Amniotic stem cell (primary cell): ENCODE results near the gene MGAT5B.

Experiments used
- DNase-seq: peaks from one replicate; lab custom pipeline; 2025; lab: John Stamatoyannopoulos, UW

MGAT5B gene

GRCh38 chr17:76981545-76982295 is 113.5 kb downstream of the MGAT5B start:
- no peak for DNase-seq

GRCh38 chr17:76982408-76983074 is 114.3 kb downstream of the MGAT5B start:
- DNase-seq: no peak

- no peak for DNase-seq
These were observed 115.0 kb downstream of the MGAT5B start for GRCh38 chr17:76983075-76983775.

GRCh38 chr17:76986365-76986764 is 118.2 kb downstream of the MGAT5B start:
- no peak for DNase-seq

GRCh38 chr17:76987486-76988093 is 119.4 kb downstream of the MGAT5B start:
- no peak for DNase-seq

- DNase-seq: no peak
These were observed 120.6 kb downstream of the MGAT5B start for GRCh38 chr17:76988796-76989195.

- no peak for DNase-seq
These were observed 121.3 kb downstream of the MGAT5B start for GRCh38 chr17:76989519-76989918.

- no peak for DNase-seq
These were observed 124.7 kb downstream of the MGAT5B start for GRCh38 chr17:76992891-76993290.

GRCh38 chr17:76993651-76994050 is 125.4 kb downstream of the MGAT5B start:
- DNase-seq: no peak

GRCh38 chr17:76994237-76994637 is 126.0 kb downstream of the MGAT5B start:
- no peak for DNase-seq

GRCh38 chr17:76995387-76996105 is 127.3 kb downstream of the MGAT5B start:
- DNase-seq: no peak

GRCh38 chr17:76996741-76997694 is 128.8 kb downstream of the MGAT5B start:
- no peak for DNase-seq

- DNase-seq: no peak
These were observed 129.9 kb downstream of the MGAT5B start for GRCh38 chr17:76997981-76998531.

GRCh38 chr17:76998839-76999238 is 130.6 kb downstream of the MGAT5B start:
- no peak for DNase-seq
